Uterus (tissue), 2 donors: ENCODE measurements around the gene STK17A.

Experiments
- CTCF ChIP-seq, 4 experiments: fragments of 200-600 bp in 2 of 4; fragments of 450-650 bp in 2 of 4; sonication (generic) in 2 of 4; IDR thresholded peaks; one replicate each; pipeline ENCODE4 v1.5.1; 2016 to 2019; ENCODE audit warnings: antibody characterized with exemption in 4 of 4, mild to moderate bottlenecking in 2 of 4, moderate library complexity in 1 of 4
- POLR2A ChIP-seq, 2 donors: fragments of 450-650 bp; IDR thresholded peaks; one replicate each; pipeline ENCODE4 v1.6.1; 2016; ENCODE audit warnings: antibody characterized with exemption in 2 of 2, mild to moderate bottlenecking in 1 of 2, moderate library complexity in 1 of 2

GRCh38 chr7:43559171-43559945 lies 23.6 kb upstream of the STK17A start:
- TF ChIP-seq CTCF (IDR thresholded peaks at IDR 0.05), result no peak
- TF ChIP-seq POLR2A (IDR thresholded peaks at IDR 0.05), result no peak
